T-cell (primary cell): ENCODE data around the gene DEF6. TPM values are rescaled to one million over a fixed set of nuclear protein-coding genes. Genes with fewer than 3 reads are reported as not detected.

Source experiments
- ATAC-seq, 4 experiments: fragments of 200-7000 bp in 3 of 4; fragments of 150-1000 bp in 1 of 4; cut with Tn5 transposase; replicated peaks in 1 of 4; 1 replicate in 3 of 4; 2 replicates in 1 of 4; pipeline ENCODE4 v1.10.0; 2021; ENCODE audit warnings: moderate library complexity in 3 of 4, mild to moderate bottlenecking in 2 of 4, moderate number of reproducible peaks in 1 of 4
- CTCF ChIA-PET, 2 donors: fragments of 300-600 bp; sonication (Branson Sonifier 250); formaldehyde crosslinking; loops; one replicate each; lab custom pipeline; 2022; ENCODE audit warnings: antibody characterized with exemption in 2 of 2; lab: Charles Lee
- POLR2A ChIA-PET, 2 donors: fragments of 300-600 bp; sonication (Branson Sonifier 250); formaldehyde crosslinking; loops; one replicate each; lab custom pipeline; 2022; ENCODE audit warnings: antibody characterized with exemption in 2 of 2; lab: Charles Lee
- DNase-seq, 35 experiments: peaks; one replicate each; pipeline versions ENCODE4 v3.0.0 to v3.0.0-alpha.2; 2013 to 2023
- H3K27ac ChIP-seq: one replicate; pipeline ENCODE4 v1.5.1; 2013; ENCODE audit warnings: low read length
- H3K27me3 ChIP-seq, 2 experiments: replicated peaks in 1 of 2; 1 replicate in 1 of 2; 2 replicates in 1 of 2; pipeline versions ENCODE4 v1.6.1 to v1.7.0; 2013; ENCODE audit warnings: low read length in 1 of 2, mixed read lengths in 1 of 2; ENCODE audit not compliant: control insufficient read depth in 2 of 2, insufficient read depth in 2 of 2; ENCODE audit errors: extremely low read depth in 1 of 2
- H3K36me3 ChIP-seq, 2 donors: 1 replicate in 1 of 2; 2 replicates in 1 of 2; pipeline versions ENCODE4 v1.6.1 to v1.7.0; 2013; ENCODE audit warnings: low read length in 1 of 2; ENCODE audit not compliant: control insufficient read depth in 2 of 2, insufficient read depth in 1 of 2; ENCODE audit errors: extremely low read depth in 1 of 2
- H3K4me1 ChIP-seq, 2 experiments: 1 replicate in 1 of 2; 2 replicates in 1 of 2; pipeline versions ENCODE4 v1.6.1 to v1.7.0; 2013; ENCODE audit warnings: low read length in 2 of 2, mixed read lengths in 1 of 2; ENCODE audit not compliant: insufficient read depth in 2 of 2, control insufficient read depth in 1 of 2; ENCODE audit errors: extremely low read depth in 1 of 2
- H3K4me3 ChIP-seq, 2 donors: 1 replicate in 1 of 2; 2 replicates in 1 of 2; pipeline versions ENCODE4 v1.5.1 to v1.7.0; 2013; ENCODE audit warnings: mild to moderate bottlenecking in 2 of 2, low read length in 1 of 2, moderate library complexity in 1 of 2; ENCODE audit not compliant: control insufficient read depth in 1 of 2; ENCODE audit errors: extremely low read depth in 1 of 2
- H3K9me3 ChIP-seq: 2 replicates; pipeline ENCODE4 v1.7.0; 2013
- H3K27ac Mint-ChIP-seq, 2 donors: one replicate each; pipeline ENCODE4 v1.8.0; 2020 to 2021; ENCODE audit warnings: mild to moderate bottlenecking in 2 of 2, mixed read lengths in 2 of 2
- H3K27me3 Mint-ChIP-seq, 2 donors: one replicate each; pipeline ENCODE4 v1.8.0; 2021 to 2022; ENCODE audit warnings: mixed read lengths in 2 of 2
- H3K36me3 Mint-ChIP-seq: one replicate; pipeline ENCODE4 v1.8.0; 2021; ENCODE audit warnings: mixed read lengths
- H3K4me1 Mint-ChIP-seq, 3 donors: one replicate each; pipeline ENCODE4 v1.8.0; 2020 to 2022; ENCODE audit warnings: mixed read lengths in 3 of 3, mild to moderate bottlenecking in 1 of 3
- H3K4me3 Mint-ChIP-seq, 3 donors: one replicate each; pipeline ENCODE4 v1.8.0; 2020 to 2022; ENCODE audit warnings: mild to moderate bottlenecking in 3 of 3, mixed read lengths in 3 of 3, moderate library complexity in 3 of 3
- H3K9me3 Mint-ChIP-seq, 3 donors: one replicate each; pipeline ENCODE4 v1.8.0; 2020 to 2022; ENCODE audit warnings: mixed read lengths in 3 of 3
- WGBS: methylation state at CpG from one replicate; pipeline ENCODE4 v1.1.5; 2013; ENCODE audit warnings: missing lambda C conversion rate; ENCODE audit not compliant: insufficient coverage; 5-methylcytosine and 5-hydroxymethylcytosine counted together
- total RNA-seq, 35 experiments: library from RNA in 6 of 35; stranded (reverse) in 6 of 35; fragments of 120-200 nt in 1 of 35; gene quantifications; one replicate each; pipeline versions ENCODE4 v1.2.1 to v1.2.4 and lab custom pipeline; 2013 to 2026

DEF6 gene
- total RNA-seq, 5 donors from 2014 or later (not counting 1 experiment from before 2014, with no cell fraction given) = 221 to 311 (median 298) TPM

- H3K4me1 ChIP-seq = peaks cover 20 to 27% of the 10 kb centered on the region in 2 experiments
- DNase-seq = no peak
- 97% methylated on average over 22 of the region's 28 CpGs for WGBS
- POLR2A ChIA-PET = interaction anchor here in 1 of 2 donors (0.5 kb wide), 1 partner anchor 49 kb away, joined by 3 read pairs; no protein-coding TSS in a partner anchor
- no peaks in the 10 kb centered on the region for H3K9me3 Mint-ChIP-seq
- peaks cover 74% of the 10 kb centered on the region for H3K36me3 Mint-ChIP-seq
- H3K4me3 ChIP-seq = no peak overlapping the region
- H3K9me3 ChIP-seq = no peaks in the 10 kb centered on the region
- no peak overlapping the region for H3K4me3 Mint-ChIP-seq
- H3K27ac ChIP-seq = no peak overlapping the region
- no peaks in the 10 kb centered on the region for H3K27me3 ChIP-seq
- no peaks in the 10 kb centered on the region for H3K27me3 Mint-ChIP-seq
- CTCF ChIA-PET = interaction anchor here in 1 of 2 donors (1.2 to 1.3 kb wide), 2 partner anchors 13 to 16 kb away, joined by 3 to 4 read pairs; no protein-coding TSS in a partner anchor
- peaks cover 21 to 84% of the 10 kb centered on the region in 2 donors for H3K36me3 ChIP-seq
- peak overlapping the region; percentile 33 to 77 for H3K27ac Mint-ChIP-seq
- H3K4me1 Mint-ChIP-seq = peaks cover 58 to 69% (median 61%) of the 10 kb centered on the region in 3 donors
- ATAC-seq = no peak
Observed at GRCh38 chr6:35317483-35318195, 20.0 kb downstream of the DEF6 start.

GRCh38 chr6:35318196-35319171 is 20.9 kb downstream of the DEF6 start:
- POLR2A ChIA-PET = interaction anchor here in 1 of 2 donors (0.5 kb wide), 1 partner anchor 50 kb away, joined by 3 read pairs; no protein-coding TSS in a partner anchor
- Histone ChIP-seq H3K36me3 (peaks cover 26 to 87% of the 10 kb centered on the region in 2 donors), H3K27me3 (no peaks in the 10 kb centered on the region), H3K9me3 (no peaks in the 10 kb centered on the region), H3K4me1 (peaks cover 14 to 25% of the 10 kb centered on the region in 2 experiments), H3K4me3 (no peak overlapping the region), H3K27ac (no peak overlapping the region)
- ATAC-seq (no peak), DNase-seq (no peak)
- no peak overlapping the region for H3K4me3 Mint-ChIP-seq
- H3K27me3 Mint-ChIP-seq = no peaks in the 10 kb centered on the region
- H3K36me3 Mint-ChIP-seq = peaks cover 71% of the 10 kb centered on the region
- H3K27ac Mint-ChIP-seq = peak overlapping the region; percentile 36 to 86
- H3K9me3 Mint-ChIP-seq = no peaks in the 10 kb centered on the region
- whole genome bisulfite sequencing = 97% methylated on average over 54 of the region's 55 CpGs
- H3K4me1 Mint-ChIP-seq = peaks cover 51 to 64% (median 55%) of the 10 kb centered on the region in 3 donors
- CTCF ChIA-PET = interaction anchor here in 1 of 2 donors (0.6 kb wide), 1 partner anchor 9 kb away, joined by 3 read pairs; no protein-coding TSS in a partner anchor

DNA sequence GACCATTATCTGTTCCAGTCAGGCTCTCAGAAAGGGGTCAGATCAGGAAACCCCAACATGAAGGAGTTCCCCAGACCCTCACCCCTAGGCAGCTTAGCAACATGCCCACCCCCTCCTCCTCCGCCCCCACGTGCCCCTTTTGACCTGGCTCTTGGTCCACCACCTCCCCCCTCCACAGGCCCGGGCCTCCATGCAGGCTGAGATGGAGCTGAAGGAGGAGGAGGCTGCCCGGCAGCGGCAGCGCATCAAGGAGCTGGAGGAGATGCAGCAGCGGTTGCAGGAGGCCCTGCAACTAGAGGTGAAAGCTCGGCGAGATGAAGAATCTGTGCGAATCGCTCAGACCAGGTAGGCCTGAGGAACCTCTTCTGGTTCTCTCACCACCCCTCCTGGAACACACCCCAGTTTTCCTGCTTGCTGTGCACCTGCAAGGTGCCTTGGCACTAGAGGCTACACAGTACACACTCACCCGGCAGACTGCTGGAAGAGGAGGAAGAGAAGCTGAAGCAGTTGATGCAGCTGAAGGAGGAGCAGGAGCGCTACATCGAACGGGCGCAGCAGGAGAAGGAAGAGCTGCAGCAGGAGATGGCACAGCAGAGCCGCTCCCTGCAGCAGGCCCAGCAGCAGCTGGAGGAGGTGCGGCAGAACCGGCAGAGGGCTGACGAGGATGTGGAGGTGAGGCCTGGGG is 21.9 kb downstream of the DEF6 start:
- DNase-seq (no peak), ATAC-seq (no peak)
- Histone ChIP-seq H3K9me3 (no peaks in the 10 kb centered on the region), H3K4me3 (no peak overlapping the region), H3K27me3 (no peaks in the 10 kb centered on the region), H3K27ac (no peak overlapping the region), H3K4me1 (peaks cover 10 to 23% of the 10 kb centered on the region in 2 experiments), H3K36me3 (peaks cover 28 to 88% of the 10 kb centered on the region in 2 donors)
- Mint-ChIP-seq H3K9me3 (no peaks in the 10 kb centered on the region), H3K4me1 (peaks cover 41 to 54% (median 45%) of the 10 kb centered on the region in 3 donors), H3K27me3 (no peaks in the 10 kb centered on the region), H3K36me3 (peaks cover 65% of the 10 kb centered on the region), H3K4me3 (no peak overlapping the region), H3K27ac (peak overlapping the region; percentile 61 to 85)
- CTCF ChIA-PET = no interaction called here
- 96% methylated on average over 9 of the region's 20 CpGs for WGBS
- POLR2A ChIA-PET = no interaction called here

- H3K9me3 ChIP-seq = no peaks in the 10 kb centered on the region
- peaks cover 36 to 48% (median 40%) of the 10 kb centered on the region in 3 donors for H3K4me1 Mint-ChIP-seq
- peaks cover 64% of the 10 kb centered on the region for H3K36me3 Mint-ChIP-seq
- H3K4me1 ChIP-seq = peaks cover 6 to 22% of the 10 kb centered on the region in 2 experiments
- DNase-seq (no peak), ATAC-seq (no peak)
- no peaks in the 10 kb centered on the region for H3K27me3 Mint-ChIP-seq
- H3K9me3 Mint-ChIP-seq = no peaks in the 10 kb centered on the region
- H3K27ac Mint-ChIP-seq = peak overlapping the region; percentile 72 to 85
- WGBS = no CpG with 5 or more reads among the region's 2 CpGs
- CTCF ChIA-PET = no interaction called here
- no peaks in the 10 kb centered on the region for H3K27me3 ChIP-seq
- H3K27ac ChIP-seq = no peak overlapping the region
- H3K36me3 ChIP-seq = peaks cover 30 to 89% of the 10 kb centered on the region in 2 donors
- no peak overlapping the region for H3K4me3 Mint-ChIP-seq
- POLR2A ChIA-PET = no interaction called here
- H3K4me3 ChIP-seq = no peak overlapping the region
Observed at GRCh38 chr6:35320031-35320410, 22.4 kb downstream of the DEF6 start.

DNA sequence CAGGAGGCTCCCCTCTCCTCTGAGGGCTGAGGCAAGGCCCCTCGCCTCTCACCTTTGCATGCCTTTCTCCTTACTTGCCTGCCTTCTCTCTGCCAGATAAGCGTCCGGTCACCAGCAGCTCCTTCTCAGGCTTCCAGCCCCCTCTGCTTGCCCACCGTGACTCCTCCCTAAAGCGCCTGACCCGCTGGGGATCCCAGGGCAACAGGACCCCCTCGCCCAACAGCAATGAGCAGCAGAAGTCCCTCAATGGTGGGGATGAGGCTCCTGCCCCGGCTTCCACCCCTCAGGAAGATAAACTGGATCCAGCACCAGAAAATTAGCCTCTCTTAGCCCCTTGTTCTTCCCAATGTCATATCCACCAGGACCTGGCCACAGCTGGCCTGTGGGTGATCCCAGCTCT is 23.5 kb downstream of the DEF6 start:
- Histone ChIP-seq H3K27me3 (no peaks in the 10 kb centered on the region), H3K36me3 (peaks cover 30 to 87% of the 10 kb centered on the region in 2 donors), H3K27ac (peak overlapping the region; percentile 14), H3K4me1 (peaks cover 0 to 18% of the 10 kb centered on the region in 2 experiments), H3K4me3 (no peak overlapping the region), H3K9me3 (no peaks in the 10 kb centered on the region)
- Mint-ChIP-seq H3K27ac (peak overlapping the region; percentile 85), H3K36me3 (peaks cover 61% of the 10 kb centered on the region), H3K4me3 (no peak overlapping the region), H3K4me1 (peaks cover 29 to 40% (median 33%) of the 10 kb centered on the region in 3 donors), H3K9me3 (no peaks in the 10 kb centered on the region), H3K27me3 (no peaks in the 10 kb centered on the region)
- no peak for DNase-seq
- 97% methylated on average over 7 of the region's 8 CpGs for WGBS
- ATAC-seq = no peak
- ChIA-PET CTCF (no interaction called here), POLR2A (no interaction called here)
